ENCODE measurements around the gene FAM162B. TPM values are rescaled to one million over a fixed set of nuclear protein-coding genes. Genes with fewer than 3 reads are reported as not detected.
"Not testable (repeated sequence)": the region's sequence is repeated elsewhere in the genome, so short reads cannot be mapped to it uniquely, and the experiment has no call there.

FAM162B gene
- polyA plus RNA-seq, 12 donors = 5.2 to 7.8 (median 6.9) TPM; not detected in 2

DNA sequence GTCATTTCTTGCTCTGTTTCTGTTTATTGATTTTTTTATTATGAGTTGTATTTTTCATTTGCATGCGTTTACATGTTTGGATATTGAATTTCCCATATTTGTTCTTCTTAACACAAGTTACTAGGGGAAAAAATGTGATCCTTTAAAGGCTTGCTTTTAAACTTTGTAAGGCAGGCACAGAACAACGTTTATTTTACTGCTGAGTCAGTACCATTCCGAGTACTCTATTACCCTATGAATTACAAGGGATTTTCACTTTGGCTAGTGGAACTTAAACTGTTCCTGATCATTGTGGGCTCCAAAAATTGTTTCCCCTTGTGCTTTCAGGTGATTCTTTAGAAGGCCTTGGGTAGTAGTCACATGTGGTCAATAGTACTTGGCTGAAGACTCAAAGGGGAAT, 28.5 kb downstream of the FAM162B start:
- DNase-seq = no peak

- no peak for DNase-seq
Measured at GRCh38 chr6:116730513-116730912, 35.0 kb downstream of the FAM162B start.

- no peak for DNase-seq
Measured at GRCh38 chr6:116726947-116727346, 38.6 kb downstream of the FAM162B start.

DNA sequence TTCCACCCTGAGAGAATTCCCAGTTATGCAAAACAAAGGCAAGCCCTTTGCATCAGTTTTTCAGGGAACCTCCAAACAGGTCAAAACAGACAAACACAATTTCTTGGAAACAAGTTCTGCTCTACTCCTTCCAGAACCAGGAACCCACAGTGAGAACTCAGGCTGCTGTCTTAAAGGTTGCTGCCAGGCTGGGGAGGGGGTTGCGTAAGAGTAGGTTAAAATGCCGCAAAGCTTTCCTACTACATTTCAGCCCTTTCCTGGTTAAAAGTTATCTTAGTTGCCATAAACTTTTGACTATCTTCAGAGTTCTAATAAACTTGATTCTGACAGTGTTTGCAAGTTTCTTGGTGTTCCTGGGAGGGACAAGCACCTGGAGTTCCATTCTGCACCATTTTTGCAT, 50.8 kb downstream of the FAM162B start:
- no peak for DNase-seq

- DNase-seq = no peak
Measured at GRCh38 chr6:116714296-116714695, 51.2 kb downstream of the FAM162B start.

GRCh38 chr6:116705917-116706316, 59.6 kb downstream of the FAM162B start:
- DNase-seq = no peak

- DNase-seq = not testable (repeated sequence)
Measured at GRCh38 chr6:116703888-116704287, 61.6 kb downstream of the FAM162B start.

Other genes with a start within 250 kb of the FAM162B start
- gene TRAPPC3L, start 220.0 kb downstream of the FAM162B start, polyA plus RNA-seq (ENCODE audit: insufficient read length in 12 of 12) = under 1 TPM in 5 of 12 donors, not detected in 7; 0.11 to 0.28 (median 0.17) TPM
- gene CALHM4, start 212.0 kb downstream of the FAM162B start, polyA plus RNA-seq (ENCODE audit: insufficient read length in 12 of 12) = under 1 TPM in 1 of 12 donors, not detected in 11; 0.38 TPM
- gene RWDD1, start 194.2 kb downstream of the FAM162B start, polyA plus RNA-seq (ENCODE audit: insufficient read length in 12 of 12) = 10 to 100 TPM in 11 of 12 donors, not detected in 1; 51.1 to 93.7 (median 67.4) TPM
- gene RSPH4A, start 149.2 kb downstream of the FAM162B start, polyA plus RNA-seq (ENCODE audit: insufficient read length in 12 of 12) = 1 to 10 TPM in 1 of 12 donors, under 1 TPM in 9, not detected in 2; 0.39 to 1.4 (median 0.61) TPM
- 10 to 100 TPM in 5 of 12 donors, 1 to 10 TPM in 6, not detected in 1; 5.4 to 11.8 (median 9.4) TPM for gene ZUP1, start 97.0 kb downstream of the FAM162B start, polyA plus RNA-seq (ENCODE audit: insufficient read length in 12 of 12)
- gene KPNA5, start 84.5 kb downstream of the FAM162B start, polyA plus RNA-seq (ENCODE audit: insufficient read length in 12 of 12) = 10 to 100 TPM in 10 of 12 donors, 1 to 10 TPM in 1, not detected in 1; 8.3 to 16.0 (median 12.7) TPM
- gene GPRC6A, start 63.4 kb upstream of the FAM162B start, polyA plus RNA-seq (ENCODE audit: insufficient read length in 12 of 12) = not detected
- gene RFX6, start 111.5 kb upstream of the FAM162B start, polyA plus RNA-seq (ENCODE audit: insufficient read length in 12 of 12) = not detected

Measured in muscle of arm (tissue), 12 donors.